IPS DF 19.7 (cell line): ENCODE results near the gene LENG9.

Source experiments
- DNase-seq: peaks from one replicate; pipeline ENCODE4 v3.0.0-alpha.2; 2013; ENCODE audit warnings: low read depth, low spot score

Gene LENG9

DNA sequence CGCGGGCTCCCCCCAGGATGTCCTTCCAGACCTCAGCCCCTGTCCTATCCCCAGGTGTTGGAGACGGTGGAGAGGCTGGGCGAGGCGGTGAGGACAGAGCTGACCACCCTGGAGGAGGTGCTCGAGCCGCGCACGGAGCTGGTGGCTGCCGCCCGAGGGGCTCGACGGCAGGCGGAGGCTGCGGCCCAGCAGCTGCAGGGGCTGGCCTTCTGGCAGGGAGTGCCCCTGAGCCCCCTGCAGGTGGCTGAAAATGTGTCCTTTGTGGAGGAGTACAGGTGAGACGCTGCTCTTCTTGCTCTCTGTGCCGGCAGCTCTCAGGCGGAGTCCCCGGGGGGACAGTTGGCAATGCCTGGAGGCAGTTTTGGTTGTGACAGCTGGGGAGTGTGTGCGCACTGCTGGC is 41.4 kb downstream of the LENG9 start:
- DNase-seq, result no peak

DNA sequence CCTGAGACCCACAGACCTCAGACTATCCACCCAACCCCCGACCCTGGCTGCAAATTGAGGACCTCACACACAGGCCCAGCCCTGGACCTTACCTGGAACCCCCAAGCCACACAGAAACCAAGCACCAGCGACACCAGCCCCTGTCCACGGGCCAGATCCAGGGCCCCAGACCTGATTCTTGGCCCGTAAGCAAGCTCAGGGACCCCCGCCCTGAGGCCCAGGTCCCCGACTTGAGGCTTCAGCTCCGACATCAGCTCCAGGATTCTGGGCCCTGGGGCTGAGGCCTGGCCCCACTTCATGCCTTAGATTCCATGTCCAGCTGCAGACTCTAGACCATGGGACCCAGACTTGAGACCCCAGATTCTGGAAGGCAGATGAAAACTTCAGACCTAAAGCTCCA is 42.1 kb downstream of the LENG9 start:
- no peak for DNase-seq

DNA sequence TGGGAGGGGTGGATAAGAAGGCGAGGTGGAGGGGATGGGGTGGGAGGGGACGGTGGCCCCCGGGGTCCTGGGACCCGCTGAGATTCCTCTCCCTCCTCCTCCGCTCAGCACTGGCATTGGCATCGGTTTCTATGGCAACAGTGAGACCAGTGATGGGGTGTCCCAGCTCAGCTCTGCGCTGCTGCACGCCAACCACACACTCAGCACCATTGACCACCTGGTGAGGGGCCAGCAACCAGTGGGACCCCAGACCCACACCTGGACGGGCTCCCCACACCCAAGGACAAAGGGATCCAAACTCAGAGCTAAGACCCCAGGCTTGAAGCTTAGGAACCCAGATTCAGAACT is 42.4 kb downstream of the LENG9 start:
- DNase-seq, result no peak

DNA sequence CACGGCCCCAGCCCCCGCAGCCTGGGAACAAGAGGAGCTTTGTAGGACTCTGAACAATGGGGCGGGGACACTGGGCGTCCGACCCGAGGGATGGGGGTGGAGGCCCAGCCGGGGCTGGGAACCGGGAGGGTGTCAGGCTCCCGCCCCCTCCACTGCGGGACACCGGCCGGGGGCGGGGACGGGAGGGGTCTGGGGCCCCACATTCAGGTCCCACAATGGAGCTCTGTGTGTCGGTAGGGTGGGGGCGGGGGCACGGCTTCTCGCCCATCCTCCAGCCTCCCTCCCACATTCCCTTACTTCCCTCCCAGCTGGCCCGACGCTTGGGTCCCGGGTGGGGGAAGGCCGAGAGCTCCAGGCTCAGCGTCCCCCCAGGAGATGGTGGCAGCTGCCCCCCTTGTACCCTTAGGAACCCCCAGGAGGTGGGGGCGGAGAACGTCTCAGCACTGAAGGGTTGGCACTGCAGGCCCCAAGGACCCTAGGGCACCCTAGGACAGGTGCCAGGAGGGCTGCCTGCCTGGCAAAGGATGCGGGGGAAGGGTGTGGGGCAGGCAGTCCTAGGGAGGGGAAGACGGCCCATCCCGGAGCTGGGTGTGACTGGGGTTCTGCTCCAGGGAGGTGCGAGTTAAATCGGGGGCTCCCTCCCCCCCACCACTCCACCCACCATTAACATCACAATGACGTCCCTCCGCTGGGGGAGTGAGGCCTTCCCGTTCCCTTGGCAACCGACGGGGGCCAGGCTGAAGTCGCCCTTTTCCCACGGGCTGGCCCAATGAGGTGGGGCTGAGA is 43.0 kb downstream of the LENG9 start:
- DNase-seq, result peak; percentile 74

DNA sequence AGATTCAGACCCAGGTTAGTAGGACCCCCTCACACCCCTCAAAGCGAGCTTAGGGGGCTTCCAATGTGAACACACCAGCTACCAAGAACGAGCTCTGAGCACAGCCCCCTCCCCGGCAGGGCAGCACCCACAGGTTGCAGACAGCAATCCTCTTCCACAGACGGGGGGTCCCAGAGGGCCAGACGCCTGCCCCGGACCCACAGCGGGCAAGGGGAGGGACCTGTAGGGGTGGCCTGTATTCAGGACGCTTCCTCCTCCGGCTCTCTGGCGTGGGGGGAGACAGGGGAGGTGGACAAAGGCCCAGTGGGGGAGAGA is 43.6 kb downstream of the LENG9 start:
- no peak for DNase-seq

DNA sequence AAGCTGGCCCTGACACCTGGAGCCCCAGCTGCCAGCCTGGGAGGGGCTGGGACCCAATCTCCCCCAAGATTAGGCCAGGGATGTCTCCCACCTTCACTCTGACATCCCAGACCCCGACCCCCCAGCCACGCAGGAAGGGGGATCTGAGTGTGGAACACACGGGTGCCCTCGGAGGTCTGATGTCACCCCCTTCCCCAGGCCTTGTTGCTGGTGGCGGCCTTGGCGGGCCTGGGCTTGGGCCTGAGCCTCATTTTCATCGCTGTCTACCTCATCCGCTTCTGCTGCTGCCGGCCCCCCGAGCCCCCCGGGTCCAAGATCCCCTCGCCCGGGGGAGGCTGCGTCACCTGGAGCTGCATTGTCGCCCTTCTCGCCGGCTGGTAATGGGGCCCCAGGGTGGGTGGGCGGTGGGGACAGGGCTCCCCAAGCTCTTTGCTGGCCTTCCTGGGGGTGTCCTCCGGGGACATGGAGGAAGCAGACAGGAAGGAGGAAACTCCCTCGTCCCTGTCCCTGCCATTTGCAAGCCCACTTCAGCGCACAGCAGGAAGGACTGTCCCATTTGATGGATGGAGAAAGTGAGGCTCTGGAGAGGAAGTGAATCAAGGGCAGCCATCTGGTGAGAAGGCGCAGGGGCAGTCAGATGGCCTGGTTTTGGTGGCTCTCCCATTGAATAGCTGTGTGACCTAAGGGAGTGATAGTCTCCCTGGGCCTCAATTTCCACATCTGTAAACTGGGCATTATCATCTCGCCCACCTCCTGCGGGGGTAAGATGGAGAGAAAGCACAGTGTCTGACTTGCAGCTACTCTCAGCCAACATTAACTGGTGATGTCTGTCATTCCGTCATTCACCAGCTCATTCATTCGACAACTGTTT is 44.4 kb downstream of the LENG9 start:
- DNase-seq, result no peak

DNA sequence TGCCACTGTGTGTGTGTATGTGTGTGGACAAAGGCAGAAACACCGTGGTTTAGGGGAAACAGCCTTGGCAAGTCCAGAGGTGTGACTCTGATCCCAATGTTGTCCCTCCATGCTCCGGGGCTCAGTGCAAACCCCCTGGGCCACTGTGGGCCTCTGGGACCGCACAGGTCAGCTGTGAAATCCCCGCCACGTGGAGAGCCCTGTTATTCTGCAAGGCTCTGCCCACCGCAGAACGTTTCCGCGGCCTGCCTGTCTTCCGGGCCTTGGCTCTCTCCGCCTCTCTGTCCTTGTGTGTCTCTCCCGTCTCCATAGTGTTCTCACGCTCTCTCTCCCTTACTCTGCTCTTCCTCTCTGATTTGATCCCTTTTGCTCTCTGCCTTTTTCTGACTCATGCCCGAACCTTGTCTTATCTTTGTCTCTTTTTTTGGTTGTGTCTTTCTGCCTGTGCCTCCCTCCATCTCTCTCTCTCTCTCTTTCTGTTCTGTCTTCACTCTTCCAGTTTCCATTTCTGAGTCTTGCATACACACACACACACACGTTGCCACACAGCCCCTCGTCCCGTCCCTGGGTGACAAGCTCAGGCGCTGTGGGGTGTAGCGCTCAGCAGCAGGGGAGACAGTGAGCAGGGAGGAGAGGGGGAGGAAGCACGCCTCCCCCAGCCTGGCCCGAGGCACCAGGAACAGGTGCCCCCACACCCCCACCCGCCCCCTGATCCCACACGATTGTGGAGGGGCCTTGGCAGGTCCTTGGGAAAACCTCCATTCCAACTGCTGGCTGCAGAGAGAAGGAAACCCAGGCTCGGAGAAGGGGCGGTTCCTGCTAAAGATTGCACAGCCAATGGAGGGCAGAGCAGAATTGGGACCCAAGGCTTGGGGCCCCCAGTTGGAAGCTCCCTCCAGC is 45.3 kb downstream of the LENG9 start:
- no peak for DNase-seq

DNA sequence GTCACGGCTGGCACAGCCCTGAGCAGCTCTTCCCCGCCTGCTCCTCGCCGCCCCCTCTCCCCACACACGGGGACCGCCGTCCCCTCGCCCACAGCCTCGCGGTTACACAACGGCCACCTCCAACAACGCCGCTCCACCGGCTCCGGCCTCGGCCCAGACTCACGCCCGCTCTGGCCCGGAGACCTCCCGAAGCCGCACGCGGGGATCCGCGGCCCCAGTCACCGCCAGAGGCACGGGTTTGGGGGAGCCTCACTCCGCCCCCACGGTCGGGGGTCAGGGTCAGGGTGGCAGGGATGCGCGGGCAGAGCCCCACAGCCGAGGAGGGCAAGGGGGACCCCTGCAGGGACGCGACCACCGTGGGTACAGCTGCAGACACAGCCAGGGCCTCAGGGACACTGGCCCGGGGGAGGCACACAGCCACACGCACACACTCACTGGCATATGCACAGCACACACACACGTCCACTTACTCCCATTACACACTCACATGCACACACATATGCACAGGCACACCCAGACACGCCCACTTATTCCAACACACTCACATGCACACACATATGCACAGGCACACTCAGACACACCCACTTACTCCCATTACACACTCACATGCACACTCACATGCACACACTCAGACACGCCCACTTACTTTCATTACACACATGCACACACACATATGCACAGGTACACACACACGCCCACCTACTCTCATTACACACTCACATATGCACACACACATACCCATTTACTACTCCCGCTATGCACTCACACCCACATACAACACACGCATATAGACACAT is 46.7 kb downstream of the LENG9 start:
- no peak for DNase-seq

DNA sequence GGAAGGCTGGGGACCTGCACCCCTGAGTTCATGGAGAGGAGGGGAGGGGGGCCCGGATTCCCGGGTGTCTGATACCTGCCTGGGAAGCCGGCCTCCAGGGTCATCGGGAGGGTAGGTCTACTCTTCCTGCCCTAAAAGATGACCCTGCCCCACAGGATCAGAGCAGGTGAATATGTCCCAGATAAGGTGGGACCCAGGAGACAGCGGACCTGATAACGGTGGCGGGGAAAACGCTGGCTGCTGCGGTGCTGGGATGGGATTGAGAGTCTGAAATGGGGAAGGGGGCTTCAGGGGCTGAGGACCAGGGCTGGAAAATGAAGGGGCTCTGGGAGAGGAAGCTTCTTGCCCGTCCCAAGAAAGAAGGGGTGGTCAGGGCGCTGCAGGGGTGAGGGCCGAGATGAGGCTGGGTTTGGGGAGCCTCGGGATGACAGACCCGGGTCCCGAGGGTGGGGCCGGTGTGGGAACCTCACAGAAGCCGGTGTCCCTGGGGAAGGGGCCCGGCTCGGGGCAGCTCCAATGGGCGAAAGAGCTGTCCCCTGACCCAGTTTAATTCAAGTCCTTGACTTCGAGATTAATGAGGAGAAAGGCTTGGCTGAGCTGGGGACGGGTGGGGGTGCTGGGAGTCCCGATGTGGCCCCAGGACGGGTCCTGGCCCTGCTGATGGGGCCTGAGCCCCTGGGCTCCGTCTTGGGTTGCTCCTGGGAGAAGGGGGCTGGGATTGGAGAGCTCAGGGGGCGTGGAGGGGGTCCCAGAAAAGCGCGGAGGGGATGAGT is 47.5 kb downstream of the LENG9 start:
- DNase-seq, result no peak

DNA sequence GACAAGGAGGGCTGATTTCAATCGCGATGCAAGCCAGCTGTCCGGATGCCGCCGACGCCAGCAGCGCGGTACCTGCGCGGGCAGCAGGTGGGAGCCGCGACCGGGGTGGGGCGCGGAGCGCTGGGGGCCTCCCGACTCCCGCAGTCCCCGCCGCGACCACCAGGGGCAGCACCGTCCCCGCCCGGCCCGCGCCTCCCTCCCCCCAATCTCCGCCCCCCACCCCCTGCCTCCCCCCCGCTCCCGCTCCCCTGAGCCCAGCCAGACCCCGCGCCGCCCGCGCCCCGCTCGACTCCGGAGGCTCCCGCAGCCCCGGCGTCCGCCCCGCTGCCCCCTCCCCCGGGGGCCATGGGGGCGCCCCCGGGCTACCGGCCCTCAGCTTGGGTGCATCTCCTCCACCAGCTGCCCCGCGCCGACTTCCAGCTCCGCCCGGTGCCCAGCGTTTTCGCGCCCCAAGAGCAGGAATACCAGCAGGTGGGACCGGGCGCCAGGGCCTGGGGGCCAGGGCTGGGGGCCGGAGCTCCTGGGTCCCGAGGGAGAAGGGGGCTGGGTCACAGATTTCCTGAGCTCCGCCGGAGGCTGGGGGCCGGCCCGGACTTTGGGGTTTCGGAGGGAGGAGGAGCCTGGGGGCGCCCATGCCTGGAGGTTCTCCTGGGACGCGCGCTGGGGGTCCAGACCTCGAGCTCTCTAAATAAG is 48.2 kb downstream of the LENG9 start, which contains the start of gene TTYH1:
Gene TTYH1, plus strand, starts transcription at position 257 of the 693 bp plus-strand sequence. Its CDS starts 89 bp downstream, at position 346.
- no peak for DNase-seq

DNA sequence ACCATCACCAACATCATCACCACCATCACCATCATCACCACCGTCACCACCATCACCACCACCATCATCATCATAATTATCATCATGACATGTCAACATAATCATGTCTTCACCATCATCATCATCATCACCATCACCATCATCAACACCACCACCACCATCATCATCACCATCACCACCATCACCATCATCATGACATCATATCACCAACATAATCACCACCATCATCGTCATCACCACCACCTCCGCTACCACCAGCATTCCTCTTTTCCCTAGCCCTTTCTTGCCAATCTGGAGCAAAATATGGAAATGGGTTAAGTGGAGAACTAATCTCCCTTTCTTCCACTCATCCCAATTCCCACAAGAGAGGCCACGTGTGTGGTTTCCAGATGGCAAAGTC is 49.4 kb downstream of the LENG9 start:
- no peak for DNase-seq

DNA sequence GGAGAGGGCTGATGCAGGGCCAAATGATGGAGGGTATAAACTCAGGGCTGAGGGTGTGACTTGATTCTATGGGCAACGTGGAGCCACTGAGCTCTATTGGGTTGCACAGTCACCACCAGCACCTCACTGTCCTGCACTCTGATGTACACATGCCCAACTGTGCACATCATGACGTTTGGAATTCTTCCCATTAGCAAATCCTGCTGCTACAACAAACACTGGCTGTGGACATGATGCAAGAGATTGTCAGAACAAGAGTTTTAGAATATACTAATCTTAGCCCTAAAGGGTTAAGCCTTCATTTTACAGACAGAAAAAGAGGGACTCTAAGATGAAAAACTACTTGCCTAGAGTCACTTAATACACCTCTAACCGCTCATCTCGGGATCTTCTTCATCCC is 50.7 kb downstream of the LENG9 start:
- no peak for DNase-seq
